Activated T-cell treated with anti-CD3 and anti-CD28 coated beads, Interleukin-2, amount 50 U/mL, for 48 hours (primary cell): ENCODE data around the gene PSENEN.

ENCODE experiments used
- DNase-seq, 2 experiments: peaks; one replicate each; pipeline ENCODE4 v3.0.0-alpha.2; 2020

Gene PSENEN

DNA sequence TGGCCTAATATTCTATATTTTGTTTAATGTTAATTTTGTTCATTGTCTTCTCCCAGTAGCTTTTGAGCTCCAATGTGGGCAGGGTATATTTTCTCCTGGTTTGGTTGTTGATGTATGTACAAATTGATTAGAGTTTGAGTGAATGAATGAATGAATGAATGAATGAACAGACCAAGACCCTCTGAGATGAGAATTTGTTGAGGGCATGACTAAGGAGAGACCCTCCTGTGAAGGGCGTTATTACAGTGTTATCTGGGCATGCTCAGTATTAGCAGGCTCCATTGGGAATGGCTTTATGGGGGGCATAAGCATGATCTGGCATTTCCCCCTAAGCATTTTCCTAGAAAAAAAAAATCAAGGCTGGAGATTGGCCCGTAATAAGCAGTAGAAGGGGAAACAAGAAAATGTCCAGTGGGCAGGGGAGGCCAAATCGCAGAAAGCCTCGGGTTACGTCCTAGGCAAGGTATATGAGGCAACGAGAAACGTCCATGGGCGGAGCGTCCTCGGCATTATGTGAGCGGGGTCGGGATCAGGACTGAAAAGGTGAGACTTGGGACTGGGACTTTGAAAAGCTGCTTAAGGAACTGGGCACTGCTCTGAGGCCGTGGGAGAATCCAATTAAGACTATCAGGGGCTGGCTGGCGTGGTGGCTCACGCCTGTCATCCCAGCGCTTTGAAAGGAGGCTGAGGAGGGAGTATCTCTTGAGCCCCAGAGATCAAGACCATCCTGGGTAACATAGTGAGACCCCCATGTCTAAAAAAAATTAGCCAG lies 29.0 kb downstream of the PSENEN start:
- DNase-seq: no peak

GRCh38 chr19:35775046-35775297 lies 29.5 kb downstream of the PSENEN start:
- DNase-seq: no peak

DNA sequence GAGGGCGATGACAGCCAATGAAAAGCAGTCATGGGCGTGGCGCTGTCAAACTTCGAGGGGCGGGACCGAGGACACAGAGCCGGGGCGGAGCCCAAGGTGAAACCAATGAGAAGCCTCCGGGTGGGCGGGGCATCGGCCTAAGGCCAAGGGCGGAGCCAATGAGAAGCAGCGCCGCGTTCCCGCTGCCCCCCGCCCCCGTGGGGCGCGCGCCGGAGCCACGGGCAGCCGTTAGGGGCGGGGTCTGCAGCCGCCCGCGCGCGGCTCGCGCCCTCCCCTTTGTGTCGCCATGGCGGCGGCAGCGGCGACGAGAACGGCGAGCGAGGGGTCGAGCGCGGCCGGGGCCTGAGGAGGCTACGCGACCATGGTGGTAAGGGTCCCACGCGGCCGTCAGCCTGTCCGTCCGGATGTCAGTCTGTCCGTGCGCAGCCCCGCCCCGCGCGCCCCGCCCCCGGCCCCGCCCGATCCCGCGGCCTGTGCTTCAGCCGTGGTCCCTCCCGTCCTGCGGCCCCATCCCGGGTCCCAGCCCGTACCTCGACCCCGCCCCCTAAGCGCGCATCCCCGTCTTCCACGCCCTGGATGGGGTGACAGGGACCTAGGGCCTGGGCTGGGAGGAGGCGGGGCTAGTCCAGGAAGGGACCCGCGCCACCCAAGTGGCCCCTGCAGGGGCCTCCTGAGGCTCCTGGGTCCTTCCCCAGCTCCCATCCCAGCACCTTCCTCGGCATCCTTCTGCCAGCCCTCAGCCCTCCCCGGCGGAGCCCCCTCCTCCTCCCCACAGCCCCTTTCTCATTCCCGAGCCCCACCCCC lies 30.0 kb downstream of the PSENEN start, which contains the start of gene ARHGAP33:
ARHGAP33 (plus strand) TSS at position 267 of the 804 bp plus-strand sequence; CDS start at position 362, 95 bp downstream.
- peak; percentile 100 for DNase-seq

DNA sequence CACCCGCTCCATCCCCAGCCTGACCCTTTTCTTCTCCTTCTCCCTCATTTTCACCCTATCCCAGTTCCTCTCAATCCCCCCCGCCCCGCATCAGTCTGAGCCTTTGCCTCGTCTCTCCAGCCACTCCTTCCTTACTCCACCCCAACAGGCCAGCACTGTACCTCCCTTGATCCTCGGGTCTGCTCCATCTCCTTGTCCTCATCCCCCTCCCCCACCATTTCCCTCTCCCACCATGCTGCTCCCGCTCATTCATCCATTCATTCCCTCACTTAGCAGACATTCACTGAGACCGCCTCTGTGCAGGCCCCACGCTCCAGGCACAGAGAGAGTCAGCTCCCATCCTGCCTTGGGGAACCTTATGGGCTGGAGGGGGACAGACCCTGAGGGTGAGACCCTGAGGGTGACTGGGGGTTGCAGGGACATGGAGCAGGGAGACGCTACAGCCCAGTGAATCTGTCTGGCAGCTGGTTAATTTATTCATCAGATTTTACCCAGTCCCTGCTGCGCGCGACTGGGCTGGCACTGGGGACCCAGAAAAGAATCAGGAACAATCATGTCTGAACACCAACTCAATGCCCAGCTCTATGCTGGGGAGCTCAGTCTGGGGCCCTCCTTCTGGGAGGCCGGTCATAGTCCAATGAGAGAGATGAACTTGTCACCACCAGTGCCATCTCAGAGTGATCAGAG lies 30.8 kb downstream of the PSENEN start:
- DNase-seq: no peak

- DNase-seq: no peak
These were observed 31.8 kb downstream of the PSENEN start for GRCh38 chr19:35777086-35777841.

GRCh38 chr19:35777961-35778360 lies 32.5 kb downstream of the PSENEN start:
- no peak for DNase-seq

GRCh38 chr19:35779033-35779432 lies 33.6 kb downstream of the PSENEN start:
- no peak for DNase-seq

- no peak for DNase-seq
These were observed 34.6 kb downstream of the PSENEN start for GRCh38 chr19:35780058-35780457.

- DNase-seq: no peak
These were observed 35.3 kb downstream of the PSENEN start for GRCh38 chr19:35780717-35781116.

- DNase-seq: no peak
These were observed 36.2 kb downstream of the PSENEN start for GRCh38 chr19:35781650-35782049.

DNA sequence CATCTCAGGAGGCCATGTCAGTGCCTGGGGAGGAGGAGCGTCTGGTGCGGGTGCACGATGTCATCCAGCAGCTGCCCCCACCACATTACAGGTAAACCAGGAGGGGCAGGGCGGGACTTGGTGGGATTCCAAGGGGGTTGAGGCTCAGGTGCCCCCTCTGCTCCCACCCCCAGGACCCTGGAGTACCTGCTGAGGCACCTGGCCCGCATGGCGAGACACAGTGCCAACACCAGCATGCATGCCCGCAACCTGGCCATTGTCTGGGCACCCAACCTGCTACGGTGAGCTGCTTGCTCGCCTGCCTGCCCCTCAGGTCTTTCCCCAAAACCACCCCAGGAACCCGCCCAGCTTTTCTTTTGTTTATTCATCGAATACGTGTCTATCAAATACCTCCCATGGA lies 37.1 kb downstream of the PSENEN start:
- no peak for DNase-seq

DNA sequence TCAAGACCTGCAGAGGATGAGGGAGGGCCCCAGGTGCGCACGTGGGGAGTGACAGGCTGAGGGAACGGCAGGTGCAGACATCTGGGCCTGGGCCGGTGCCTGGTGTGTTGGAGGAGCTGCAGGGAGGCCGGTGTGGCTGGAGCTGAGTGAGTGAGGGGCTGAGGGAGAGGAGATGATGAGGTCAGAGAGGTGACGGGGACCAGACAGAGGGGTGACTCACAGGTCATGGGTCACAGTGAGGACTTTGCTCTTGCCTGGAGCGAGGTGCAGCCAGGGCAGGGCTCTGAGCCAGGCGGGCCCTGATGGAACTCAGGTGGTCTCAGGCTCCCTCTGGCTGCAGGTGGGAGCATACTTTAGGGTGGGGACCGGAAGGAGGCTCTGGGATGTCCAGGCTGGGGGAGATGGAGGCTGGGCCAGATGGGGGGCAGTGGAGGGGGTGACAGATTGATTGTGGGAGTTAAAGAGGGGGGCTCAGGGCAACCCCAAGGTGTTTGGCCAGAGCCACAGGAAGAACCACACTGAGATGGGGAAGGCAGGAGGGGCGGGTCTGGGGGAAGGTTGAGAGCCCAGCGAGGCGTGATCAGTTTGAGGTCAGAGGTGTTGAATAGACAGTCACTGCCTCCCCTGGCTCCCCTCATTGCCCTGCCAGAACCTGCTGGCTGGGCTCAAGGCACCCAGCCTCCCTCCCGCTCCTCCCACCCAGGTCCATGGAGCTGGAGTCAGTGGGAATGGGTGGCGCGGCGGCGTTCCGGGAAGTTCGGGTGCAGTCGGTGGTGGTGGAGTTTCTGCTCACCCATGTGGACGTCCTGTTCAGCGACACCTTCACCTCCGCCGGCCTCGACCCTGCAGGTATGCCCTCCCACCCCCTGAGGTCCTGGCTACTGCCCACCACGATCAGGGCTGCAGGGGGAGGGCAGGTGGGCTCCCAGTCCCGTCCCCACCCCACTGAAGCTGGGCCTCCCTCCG lies 38.3 kb downstream of the PSENEN start:
- DNase-seq: no peak

- DNase-seq: no peak
These were observed 39.3 kb downstream of the PSENEN start for GRCh38 chr19:35784503-35785338.

GRCh38 chr19:35785339-35785627 lies 39.8 kb downstream of the PSENEN start:
- no peak for DNase-seq

- no peak for DNase-seq
These were observed 41.1 kb downstream of the PSENEN start for GRCh38 chr19:35786299-35787160.

GRCh38 chr19:35787227-35787799 lies 41.9 kb downstream of the PSENEN start:
- no peak for DNase-seq

DNA sequence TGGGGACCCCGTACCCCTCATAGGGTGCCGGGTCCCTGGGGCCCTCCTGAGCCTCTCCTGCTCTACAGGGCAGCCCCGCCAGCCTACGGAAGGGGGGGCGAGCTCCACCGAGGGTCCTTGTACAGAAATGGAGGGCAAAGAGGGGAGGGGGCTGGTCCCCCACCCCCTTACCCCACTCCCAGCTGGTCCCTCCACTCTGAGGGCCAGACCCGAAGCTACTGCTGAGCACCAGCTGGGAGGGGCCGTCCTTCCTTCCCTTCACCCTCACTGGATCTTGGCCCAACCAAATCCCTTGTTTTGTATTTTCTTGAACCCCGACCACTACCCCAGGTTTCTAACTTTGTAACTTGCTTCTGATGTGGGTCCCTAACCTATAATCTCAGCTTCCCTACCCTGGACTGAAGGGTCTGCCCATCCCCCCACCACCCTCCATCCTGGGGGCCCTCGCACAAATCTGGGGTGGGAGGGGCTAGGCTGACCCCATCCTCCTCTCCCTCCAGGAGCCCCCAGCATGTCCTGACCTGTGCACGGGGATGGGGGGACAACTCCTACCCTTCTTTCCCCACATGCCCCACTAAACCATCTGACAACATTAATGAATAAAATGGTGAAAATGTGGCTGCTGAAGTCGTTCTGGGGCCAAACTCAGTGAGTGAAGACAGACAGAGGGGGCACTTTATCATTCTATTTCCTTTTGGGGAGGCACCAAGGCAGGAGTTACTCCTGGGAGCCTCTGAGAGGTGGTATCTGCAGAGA lies 42.9 kb downstream of the PSENEN start:
- no peak for DNase-seq

DNA sequence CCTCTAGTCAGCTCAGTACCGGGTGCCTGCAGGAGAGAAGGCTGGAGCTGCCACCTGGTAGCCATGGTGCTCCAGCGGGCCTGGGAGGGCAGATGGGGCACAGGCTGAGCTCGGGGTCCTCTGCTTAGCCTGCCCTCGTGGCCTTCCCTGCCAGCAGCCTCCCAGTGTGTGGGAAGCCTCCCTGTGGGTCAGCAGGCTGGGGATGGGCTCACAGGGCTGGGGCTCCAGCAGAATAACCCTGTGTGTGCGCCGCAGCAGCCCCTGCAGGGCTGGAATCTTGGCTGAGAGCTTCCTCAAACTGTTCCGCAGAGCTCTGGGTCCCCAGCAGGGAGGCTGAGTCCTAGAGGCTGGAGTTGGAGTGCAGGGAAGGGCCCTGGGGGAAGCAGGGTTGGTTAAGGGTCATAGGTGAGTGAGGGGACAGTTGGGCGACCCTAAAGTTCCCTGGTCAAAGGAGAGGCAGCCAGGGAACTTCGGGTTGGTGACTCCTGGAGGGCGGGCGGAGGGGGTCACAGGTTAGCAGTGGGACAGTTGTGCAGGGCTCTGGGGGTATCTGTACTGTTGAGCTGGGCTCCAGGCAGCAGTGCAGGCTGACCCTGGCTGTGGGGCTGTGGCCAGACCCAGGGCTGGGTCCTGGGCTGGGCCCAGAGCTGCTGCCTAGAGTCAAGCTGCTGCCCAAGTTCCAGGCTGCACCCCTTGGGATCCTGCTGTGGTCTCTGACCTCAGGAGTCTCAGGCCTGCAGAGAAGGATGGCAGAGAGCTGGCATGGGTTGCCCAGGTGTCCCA lies 43.9 kb downstream of the PSENEN start:
- DNase-seq: no peak
